Stimulated activated CD8-positive, alpha-beta memory T cell treated with anti-CD3 and anti-CD28 coated beads, Interleukin-4, amount 100 ng/mL, for 1 hour (primary cell): ENCODE data around the gene CAMTA1.

Experiments
- DNase-seq, 2 donors: peaks; one replicate each; pipeline ENCODE4 v3.0.0-alpha.2; 2020; ENCODE audit warnings: low read depth in 2 of 2, low spot score in 1 of 2

The CAMTA1 gene

GRCh38 chr1:7103874-7104273 is 318.6 kb downstream of the CAMTA1 start:
- DNase-seq, result no peak

GRCh38 chr1:7104339-7104738 is 319.1 kb downstream of the CAMTA1 start:
- DNase-seq, result no peak

- no peak for DNase-seq
Measured at GRCh38 chr1:7105269-7105668, 320.0 kb downstream of the CAMTA1 start.

- DNase-seq, result no peak
Measured at GRCh38 chr1:7106442-7107108, 321.3 kb downstream of the CAMTA1 start.

GRCh38 chr1:7107109-7107830 is 322.0 kb downstream of the CAMTA1 start:
- DNase-seq, result no peak

- no peak for DNase-seq
Measured at GRCh38 chr1:7108251-7108650, 323.0 kb downstream of the CAMTA1 start.

- no peak for DNase-seq
Measured at GRCh38 chr1:7109901-7110300, 324.6 kb downstream of the CAMTA1 start.

GRCh38 chr1:7110321-7110720 is 325.1 kb downstream of the CAMTA1 start:
- no peak for DNase-seq

- no peak for DNase-seq
Measured at GRCh38 chr1:7111853-7112252, 326.6 kb downstream of the CAMTA1 start.

- no peak for DNase-seq
Measured at GRCh38 chr1:7113136-7113535, 327.9 kb downstream of the CAMTA1 start.

- no peak for DNase-seq
Measured at GRCh38 chr1:7113822-7114221, 328.6 kb downstream of the CAMTA1 start.

- DNase-seq, result no peak
Measured at GRCh38 chr1:7116001-7116400, 330.7 kb downstream of the CAMTA1 start.

GRCh38 chr1:7117399-7118281 is 332.4 kb downstream of the CAMTA1 start:
- DNase-seq, result no peak

GRCh38 chr1:7119156-7119555 is 333.9 kb downstream of the CAMTA1 start:
- no peak for DNase-seq

GRCh38 chr1:7120863-7121621 is 335.8 kb downstream of the CAMTA1 start:
- DNase-seq, result no peak

- DNase-seq, result no peak
Measured at GRCh38 chr1:7121622-7121988, 336.4 kb downstream of the CAMTA1 start.

GRCh38 chr1:7127322-7128075 is 342.2 kb downstream of the CAMTA1 start:
- DNase-seq, result no peak

GRCh38 chr1:7128293-7128692 is 343.0 kb downstream of the CAMTA1 start:
- DNase-seq, result no peak

GRCh38 chr1:7130127-7130526 is 344.9 kb downstream of the CAMTA1 start:
- no peak for DNase-seq

- no peak for DNase-seq
Measured at GRCh38 chr1:7135493-7135892, 350.2 kb downstream of the CAMTA1 start.
